ENCODE data around the gene IGF2R.

IGF2R gene

DNA sequence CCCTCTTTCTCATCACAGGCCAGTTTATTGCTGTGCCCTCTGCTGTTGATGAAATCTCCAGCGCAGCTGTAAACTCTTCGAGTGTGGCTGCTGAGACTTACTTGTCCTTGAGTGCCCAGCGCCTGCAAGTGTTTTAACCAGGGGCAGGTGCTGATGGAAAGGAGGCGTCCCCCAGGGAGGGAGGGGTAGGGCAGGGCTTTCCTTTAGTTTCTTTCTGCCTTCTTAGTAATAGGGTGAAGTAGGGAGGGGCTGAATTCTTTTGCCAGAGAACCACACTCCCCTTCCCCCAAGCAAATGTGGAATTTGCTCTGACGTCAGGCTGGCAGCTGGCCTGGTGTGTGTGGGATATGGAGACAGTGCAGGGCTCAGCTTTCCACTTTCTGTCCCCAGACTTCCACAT is 61.2 kb downstream of the IGF2R start:
- H3K27ac ChIP-seq (ENCODE audit: low read length), result peak overlapping the region; percentile 97
- H3K9ac ChIP-seq (ENCODE audit: low read depth, low read length), result peak overlapping the region; percentile 68
- H3K4me3 ChIP-seq (ENCODE audit: low read depth in 1 of 2, low read length in 2 of 2), result peak overlapping the region in 1 of 2 experiments; percentile 35; a peak in 1 of 4 replicates
- H2AFZ ChIP-seq (ENCODE audit: low read depth, low read length), result no peak overlapping the region
- H3K79me2 ChIP-seq (ENCODE audit: insufficient read depth, low read length), result peaks cover 42% of the 10 kb centered on the region
- H4K20me1 ChIP-seq (ENCODE audit: insufficient read depth, low read length), result peaks cover 10% of the 10 kb centered on the region
- ATAC-seq (ENCODE audit: insufficient read depth, low read depth), result peak; percentile 71
- DNase-seq, result peak; percentile 89
- H3K9me3 ChIP-seq (ENCODE audit: insufficient read depth, low read length, severe bottlenecking), result no peaks in the 10 kb centered on the region
- peaks cover 75% of the 10 kb centered on the region for H3K36me3 ChIP-seq (ENCODE audit: insufficient read depth, low read length)
- H3K4me2 ChIP-seq (ENCODE audit: insufficient read depth, low read length), result peak overlapping the region; percentile 49
- TF ChIP-seq, protein P1, sequence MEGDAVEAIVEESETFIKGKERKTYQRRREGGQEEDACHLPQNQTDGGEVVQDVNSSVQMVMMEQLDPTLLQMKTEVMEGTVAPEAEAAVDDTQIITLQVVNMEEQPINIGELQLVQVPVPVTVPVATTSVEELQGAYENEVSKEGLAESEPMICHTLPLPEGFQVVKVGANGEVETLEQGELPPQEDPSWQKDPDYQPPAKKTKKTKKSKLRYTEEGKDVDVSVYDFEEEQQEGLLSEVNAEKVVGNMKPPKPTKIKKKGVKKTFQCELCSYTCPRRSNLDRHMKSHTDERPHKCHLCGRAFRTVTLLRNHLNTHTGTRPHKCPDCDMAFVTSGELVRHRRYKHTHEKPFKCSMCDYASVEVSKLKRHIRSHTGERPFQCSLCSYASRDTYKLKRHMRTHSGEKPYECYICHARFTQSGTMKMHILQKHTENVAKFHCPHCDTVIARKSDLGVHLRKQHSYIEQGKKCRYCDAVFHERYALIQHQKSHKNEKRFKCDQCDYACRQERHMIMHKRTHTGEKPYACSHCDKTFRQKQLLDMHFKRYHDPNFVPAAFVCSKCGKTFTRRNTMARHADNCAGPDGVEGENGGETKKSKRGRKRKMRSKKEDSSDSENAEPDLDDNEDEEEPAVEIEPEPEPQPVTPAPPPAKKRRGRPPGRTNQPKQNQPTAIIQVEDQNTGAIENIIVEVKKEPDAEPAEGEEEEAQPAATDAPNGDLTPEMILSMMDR (IDR thresholded peaks at IDR 0.05; ENCODE audit: borderline replicate concordance, extremely low read depth, low read length, poor library complexity, severe bottlenecking), result peak; percentile 62
- TF ChIP-seq EZH2 (IDR thresholded peaks at IDR 0.05; ENCODE audit: borderline replicate concordance, low read depth, low read length, severe bottlenecking), result no peak
- peaks cover 63% of the 10 kb centered on the region for H3K4me1 ChIP-seq (ENCODE audit: insufficient read depth, low read length)
- H3K27me3 ChIP-seq (ENCODE audit: insufficient read depth, low read length, poor library complexity), result no peaks in the 10 kb centered on the region

DNA sequence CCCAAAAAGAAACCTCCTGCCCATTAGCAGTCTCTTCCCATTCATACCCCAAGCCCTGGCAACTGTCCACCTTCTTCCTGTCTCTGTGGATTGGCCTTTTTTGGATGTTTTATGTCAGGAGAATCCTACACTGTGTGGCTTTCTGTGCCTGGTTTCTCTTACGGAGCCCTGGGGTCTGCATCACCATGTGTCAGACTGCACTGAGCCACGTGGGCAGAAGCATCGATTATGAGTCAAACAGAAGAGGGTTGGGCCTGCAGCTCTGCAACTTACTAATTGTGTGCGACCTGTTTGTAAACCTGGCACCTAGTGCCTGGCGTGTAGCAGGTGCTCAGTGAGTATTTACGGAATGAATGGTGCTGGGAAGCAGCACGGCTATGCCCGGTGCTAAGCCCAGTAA is 62.6 kb downstream of the IGF2R start:
- no peaks in the 10 kb centered on the region for H3K9me3 ChIP-seq (ENCODE audit: insufficient read depth, low read length, severe bottlenecking)
- H3K4me3 ChIP-seq (ENCODE audit: low read depth in 1 of 2, low read length in 2 of 2), result no peak overlapping the region
- no peaks in the 10 kb centered on the region for H3K27me3 ChIP-seq (ENCODE audit: insufficient read depth, low read length, poor library complexity)
- no peak overlapping the region for H2AFZ ChIP-seq (ENCODE audit: low read depth, low read length)
- H3K4me1 ChIP-seq (ENCODE audit: insufficient read depth, low read length), result peaks cover 50% of the 10 kb centered on the region
- H3K4me2 ChIP-seq (ENCODE audit: insufficient read depth, low read length), result no peak overlapping the region
- peak overlapping the region; percentile 70 for H3K27ac ChIP-seq (ENCODE audit: low read length)
- peaks cover 40% of the 10 kb centered on the region for H3K79me2 ChIP-seq (ENCODE audit: insufficient read depth, low read length)
- DNase-seq, result no peak
- H3K9ac ChIP-seq (ENCODE audit: low read depth, low read length), result no peak overlapping the region
- peaks cover 79% of the 10 kb centered on the region for H3K36me3 ChIP-seq (ENCODE audit: insufficient read depth, low read length)
- ATAC-seq (ENCODE audit: insufficient read depth, low read depth), result no peak
- no peak for TF ChIP-seq EZH2 (IDR thresholded peaks at IDR 0.05; ENCODE audit: borderline replicate concordance, low read depth, low read length, severe bottlenecking)
- TF ChIP-seq, protein P1 (IDR thresholded peaks at IDR 0.05; ENCODE audit: borderline replicate concordance, extremely low read depth, low read length, poor library complexity, severe bottlenecking), result no peak
- peaks cover 19% of the 10 kb centered on the region for H4K20me1 ChIP-seq (ENCODE audit: insufficient read depth, low read length)

GRCh38 chr6:160031871-160032270 is 63.0 kb downstream of the IGF2R start:
- Histone ChIP-seq H3K4me3 (ENCODE audit: low read depth in 1 of 2, low read length in 2 of 2) (no peak overlapping the region), H3K4me2 (ENCODE audit: insufficient read depth, low read length) (no peak overlapping the region), H3K79me2 (ENCODE audit: insufficient read depth, low read length) (peaks cover 39% of the 10 kb centered on the region), H3K27ac (ENCODE audit: low read length) (peak overlapping the region; percentile 70), H4K20me1 (ENCODE audit: insufficient read depth, low read length) (peaks cover 20% of the 10 kb centered on the region), H3K4me1 (ENCODE audit: insufficient read depth, low read length) (peaks cover 46% of the 10 kb centered on the region), H2AFZ (ENCODE audit: low read depth, low read length) (no peak overlapping the region), H3K9me3 (ENCODE audit: insufficient read depth, low read length, severe bottlenecking) (no peaks in the 10 kb centered on the region), H3K36me3 (ENCODE audit: insufficient read depth, low read length) (peaks cover 79% of the 10 kb centered on the region), H3K9ac (ENCODE audit: low read depth, low read length) (no peak overlapping the region), H3K27me3 (ENCODE audit: insufficient read depth, low read length, poor library complexity) (no peaks in the 10 kb centered on the region)
- ATAC-seq (ENCODE audit: insufficient read depth, low read depth) (no peak), DNase-seq (no peak)
- TF ChIP-seq, protein P1 (IDR thresholded peaks at IDR 0.05; ENCODE audit: borderline replicate concordance, extremely low read depth, low read length, poor library complexity, severe bottlenecking), result no peak
- TF ChIP-seq EZH2 (IDR thresholded peaks at IDR 0.05; ENCODE audit: borderline replicate concordance, low read depth, low read length, severe bottlenecking), result no peak

DNA sequence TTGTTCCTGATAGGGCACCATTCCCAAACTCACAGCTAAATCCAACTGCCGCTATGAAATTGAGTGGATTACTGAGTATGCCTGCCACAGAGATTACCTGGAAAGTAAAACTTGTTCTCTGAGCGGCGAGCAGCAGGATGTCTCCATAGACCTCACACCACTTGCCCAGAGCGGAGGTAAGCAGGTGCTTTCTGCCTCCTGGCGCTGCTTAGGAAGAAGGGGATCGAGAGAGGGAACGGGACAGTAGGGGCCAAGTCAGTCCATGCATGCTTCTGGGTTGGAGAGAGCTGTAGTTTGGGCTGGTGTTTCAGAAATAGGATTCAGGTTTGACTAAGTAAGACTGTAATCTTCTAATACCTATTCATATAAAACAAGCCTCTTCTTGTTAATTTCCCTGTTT is 63.7 kb downstream of the IGF2R start:
- H4K20me1 ChIP-seq (ENCODE audit: insufficient read depth, low read length), result peaks cover 20% of the 10 kb centered on the region

More for the DNA sequence above, 63.7 kb downstream of the IGF2R start:
- Histone ChIP-seq H3K4me3 (ENCODE audit: low read depth in 1 of 2, low read length in 2 of 2) (no peak overlapping the region), H3K9me3 (ENCODE audit: insufficient read depth, low read length, severe bottlenecking) (no peaks in the 10 kb centered on the region), H3K27ac (ENCODE audit: low read length) (peak overlapping the region; percentile 51; the same call in 1 of the 2 replicates), H2AFZ (ENCODE audit: low read depth, low read length) (no peak overlapping the region), H3K4me1 (ENCODE audit: insufficient read depth, low read length) (peaks cover 40% of the 10 kb centered on the region), H3K79me2 (ENCODE audit: insufficient read depth, low read length) (peaks cover 45% of the 10 kb centered on the region), H3K27me3 (ENCODE audit: insufficient read depth, low read length, poor library complexity) (no peaks in the 10 kb centered on the region), H3K9ac (ENCODE audit: low read depth, low read length) (no peak overlapping the region), H3K4me2 (ENCODE audit: insufficient read depth, low read length) (no peak overlapping the region), H3K36me3 (ENCODE audit: insufficient read depth, low read length) (peaks cover 77% of the 10 kb centered on the region)
- no peak for ATAC-seq (ENCODE audit: insufficient read depth, low read depth)
- no peak for DNase-seq
- TF ChIP-seq EZH2 (IDR thresholded peaks at IDR 0.05; ENCODE audit: borderline replicate concordance, low read depth, low read length, severe bottlenecking), result no peak
- TF ChIP-seq, protein P1 (IDR thresholded peaks at IDR 0.05; ENCODE audit: borderline replicate concordance, extremely low read depth, low read length, poor library complexity, severe bottlenecking), result no peak
